Astrocyte (in vitro differentiated cells and primary cell): ENCODE data around the gene MDFIC.

Experiments used
- EZH2 ChIP-seq: IDR thresholded peaks from 2 replicates; pipeline ENCODE4 v1.6.1; 2012; ENCODE audit warnings: mild to moderate bottlenecking, low read length, inconsistent platforms; ENCODE audit not compliant: insufficient read depth
- TF ChIP-seq, protein P1 (sequence below): IDR thresholded peaks from 2 replicates; pipeline ENCODE4 v1.5.1; 2011; ENCODE audit warnings: low read depth, mild to moderate bottlenecking, inconsistent platforms, low read length, moderate library complexity; ENCODE audit not compliant: insufficient read depth

GRCh38 chr7:114976666-114977065 is 54.8 kb downstream of the MDFIC start:
- TF ChIP-seq EZH2: no peak
- TF ChIP-seq, protein P1, sequence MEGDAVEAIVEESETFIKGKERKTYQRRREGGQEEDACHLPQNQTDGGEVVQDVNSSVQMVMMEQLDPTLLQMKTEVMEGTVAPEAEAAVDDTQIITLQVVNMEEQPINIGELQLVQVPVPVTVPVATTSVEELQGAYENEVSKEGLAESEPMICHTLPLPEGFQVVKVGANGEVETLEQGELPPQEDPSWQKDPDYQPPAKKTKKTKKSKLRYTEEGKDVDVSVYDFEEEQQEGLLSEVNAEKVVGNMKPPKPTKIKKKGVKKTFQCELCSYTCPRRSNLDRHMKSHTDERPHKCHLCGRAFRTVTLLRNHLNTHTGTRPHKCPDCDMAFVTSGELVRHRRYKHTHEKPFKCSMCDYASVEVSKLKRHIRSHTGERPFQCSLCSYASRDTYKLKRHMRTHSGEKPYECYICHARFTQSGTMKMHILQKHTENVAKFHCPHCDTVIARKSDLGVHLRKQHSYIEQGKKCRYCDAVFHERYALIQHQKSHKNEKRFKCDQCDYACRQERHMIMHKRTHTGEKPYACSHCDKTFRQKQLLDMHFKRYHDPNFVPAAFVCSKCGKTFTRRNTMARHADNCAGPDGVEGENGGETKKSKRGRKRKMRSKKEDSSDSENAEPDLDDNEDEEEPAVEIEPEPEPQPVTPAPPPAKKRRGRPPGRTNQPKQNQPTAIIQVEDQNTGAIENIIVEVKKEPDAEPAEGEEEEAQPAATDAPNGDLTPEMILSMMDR: no peak
